GM19351 (cell line): ENCODE measurements around the gene CFAP99.

Experiments
- ATAC-seq: cut with Tn5 transposase; IDR thresholded peaks from one replicate; pipeline ENCODE4 v1.9.1; 2021; ENCODE audit warnings: mild to moderate bottlenecking, moderate library complexity; ENCODE audit not compliant: unreplicated experiment

Gene CFAP99

DNA sequence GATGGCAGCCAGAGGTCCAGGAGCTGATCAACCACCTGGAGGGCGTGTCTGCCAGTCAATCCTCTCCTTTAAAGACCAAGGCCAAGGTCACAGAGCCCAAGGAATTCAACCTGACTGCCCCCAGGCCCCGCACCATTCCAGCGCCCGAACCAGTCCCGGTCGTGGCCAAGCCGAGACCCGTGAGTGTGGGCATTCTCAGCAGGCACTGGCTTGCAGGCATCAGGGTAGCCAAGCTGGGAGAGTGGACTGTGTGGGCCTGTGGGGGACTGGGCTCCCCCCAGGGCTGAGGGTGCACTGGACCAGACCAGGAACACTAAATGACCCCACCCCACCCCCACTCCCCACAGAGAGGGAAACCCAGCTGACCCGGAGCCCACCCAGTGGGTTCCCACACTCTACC is 26.4 kb downstream of the CFAP99 start:
- no peak for ATAC-seq

DNA sequence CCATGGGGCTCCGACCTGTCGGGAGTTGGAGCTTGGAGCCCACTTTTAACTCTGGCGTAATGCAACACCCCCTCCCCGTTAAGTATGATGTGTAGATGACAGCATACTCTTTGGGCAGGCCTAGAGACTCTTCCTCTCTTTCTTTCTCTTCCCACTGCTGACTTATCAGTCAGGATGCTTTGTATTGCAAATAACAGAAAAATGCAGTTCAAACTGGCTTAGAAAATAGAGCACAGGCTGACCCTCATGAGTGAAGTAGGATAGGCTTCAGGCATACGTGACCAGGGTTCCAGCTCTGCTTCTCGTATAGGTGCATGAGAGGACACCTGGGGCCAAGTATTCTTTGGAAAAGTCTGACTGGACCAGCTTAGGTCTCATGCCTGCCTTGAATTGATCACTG is 26.8 kb downstream of the CFAP99 start:
- ATAC-seq: no peak

DNA sequence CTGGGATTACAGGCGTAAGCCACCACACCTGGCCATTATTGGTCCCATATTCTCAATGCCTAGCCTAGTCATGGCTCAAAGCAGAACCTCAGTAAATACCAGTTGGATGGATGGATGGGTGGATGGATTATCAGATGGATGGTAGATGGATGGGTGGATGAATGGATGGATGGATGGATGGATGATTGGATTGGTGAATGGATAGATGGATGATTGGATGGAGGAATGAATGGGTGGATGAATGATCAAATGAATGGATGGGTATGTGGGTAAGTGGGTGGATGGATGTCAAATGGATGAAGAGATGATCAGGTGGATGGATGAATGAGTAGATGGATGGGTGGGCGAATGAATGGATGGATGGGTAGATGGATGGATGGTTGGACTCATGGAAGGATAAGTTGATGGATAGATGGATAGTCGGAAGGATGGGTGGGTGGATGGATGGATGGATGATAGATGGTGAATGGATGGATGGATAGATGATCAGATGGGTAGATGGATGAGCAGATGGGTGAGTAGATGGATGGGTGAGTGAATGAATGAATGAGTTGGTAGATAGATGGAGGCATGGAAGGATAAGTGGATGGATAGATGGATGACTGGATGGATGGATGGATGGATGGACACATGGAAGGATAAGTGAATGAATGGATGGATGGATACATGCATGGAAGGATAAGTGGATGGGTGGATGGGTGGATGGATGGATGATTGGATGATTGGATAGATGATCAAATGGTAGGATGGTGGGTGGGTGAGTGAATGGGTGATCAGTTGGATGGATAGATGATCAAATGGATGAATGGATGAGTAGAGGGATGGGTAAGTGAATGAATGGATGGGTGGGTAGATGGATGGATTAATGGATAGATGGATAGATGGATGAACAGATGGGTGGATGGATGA is 28.2 kb downstream of the CFAP99 start:
- ATAC-seq: no peak

DNA sequence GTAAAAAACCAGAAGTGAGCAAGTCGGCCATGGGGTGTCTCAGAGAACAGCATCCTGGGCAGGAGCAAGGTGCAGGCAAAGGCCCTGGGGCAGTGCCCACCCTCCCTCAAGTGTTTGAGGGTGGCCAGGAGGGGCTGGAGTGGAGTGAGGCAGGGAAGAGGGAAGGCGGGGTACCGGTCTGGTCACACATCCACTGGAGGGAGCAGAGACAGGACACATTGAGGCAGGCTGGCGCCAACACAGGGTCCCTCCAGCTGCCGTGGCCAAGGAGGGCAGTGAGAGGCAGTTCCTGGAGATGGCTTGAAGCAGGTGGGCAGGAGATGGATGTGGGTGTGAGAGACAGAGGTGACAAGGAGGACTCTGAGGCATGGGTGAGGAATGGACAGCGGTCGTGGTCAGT is 29.8 kb downstream of the CFAP99 start:
- no peak for ATAC-seq

DNA sequence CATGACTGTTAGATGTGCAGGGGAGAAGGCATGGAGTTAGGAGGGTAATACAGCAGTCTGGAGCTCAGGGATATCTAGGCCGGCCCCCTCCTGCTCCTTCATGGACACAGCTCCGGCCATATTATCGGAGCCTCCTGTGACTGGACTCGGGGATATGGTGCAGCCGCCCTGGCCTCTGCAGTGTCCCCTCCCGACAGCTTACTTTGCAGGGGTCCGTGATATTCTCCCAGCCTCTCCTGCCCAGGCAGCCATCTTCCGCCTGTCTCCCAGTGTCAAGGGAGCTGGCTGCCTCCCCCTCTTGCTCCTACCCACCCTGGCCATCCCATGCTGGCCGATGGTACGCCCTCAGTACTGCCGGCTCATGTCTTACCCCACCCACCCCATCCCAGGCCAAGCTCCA is 30.3 kb downstream of the CFAP99 start:
- ATAC-seq: no peak

DNA sequence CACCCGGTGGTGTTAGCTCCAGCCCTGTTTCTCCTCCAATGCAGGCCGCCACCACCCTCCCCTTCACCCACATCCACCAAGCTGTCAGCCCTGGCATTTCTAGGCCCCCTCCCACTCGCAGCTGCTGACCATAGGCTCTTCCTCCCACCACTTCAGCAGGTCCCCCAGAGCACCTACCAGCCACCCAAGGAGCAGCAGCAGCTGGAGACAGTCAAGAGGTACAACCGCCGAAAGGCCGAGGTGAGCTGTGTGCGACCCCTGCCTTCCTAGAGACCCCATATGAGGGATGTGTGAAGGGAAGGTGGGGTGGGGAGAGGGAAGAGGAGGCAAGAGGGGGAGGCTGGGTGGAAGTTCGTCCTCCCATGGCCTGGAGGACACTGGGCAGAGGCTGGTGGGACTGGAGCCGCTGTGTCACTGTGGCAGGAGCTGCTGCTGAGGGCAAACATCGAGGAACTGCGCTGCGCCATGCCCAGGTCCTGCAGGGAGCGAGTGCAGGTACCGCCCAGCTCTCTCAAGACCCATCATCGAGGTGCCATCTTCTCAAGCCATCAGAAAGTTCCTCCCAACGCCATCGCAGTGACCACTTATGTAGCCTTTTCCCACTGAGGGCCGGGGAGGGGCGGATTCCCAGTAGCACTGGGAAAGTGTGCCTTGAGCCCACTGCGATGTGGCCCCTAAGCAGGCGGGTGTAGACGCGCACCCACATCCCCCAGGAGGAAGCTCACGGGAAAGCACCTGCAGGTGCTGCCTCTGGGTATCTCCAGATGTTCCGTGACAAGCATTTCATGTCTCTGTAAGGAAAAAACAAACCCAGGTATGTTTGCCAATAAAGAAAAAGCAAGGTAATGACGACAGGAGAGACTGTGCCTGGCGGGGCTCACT is 31.0 kb downstream of the CFAP99 start:
- no peak for ATAC-seq

DNA sequence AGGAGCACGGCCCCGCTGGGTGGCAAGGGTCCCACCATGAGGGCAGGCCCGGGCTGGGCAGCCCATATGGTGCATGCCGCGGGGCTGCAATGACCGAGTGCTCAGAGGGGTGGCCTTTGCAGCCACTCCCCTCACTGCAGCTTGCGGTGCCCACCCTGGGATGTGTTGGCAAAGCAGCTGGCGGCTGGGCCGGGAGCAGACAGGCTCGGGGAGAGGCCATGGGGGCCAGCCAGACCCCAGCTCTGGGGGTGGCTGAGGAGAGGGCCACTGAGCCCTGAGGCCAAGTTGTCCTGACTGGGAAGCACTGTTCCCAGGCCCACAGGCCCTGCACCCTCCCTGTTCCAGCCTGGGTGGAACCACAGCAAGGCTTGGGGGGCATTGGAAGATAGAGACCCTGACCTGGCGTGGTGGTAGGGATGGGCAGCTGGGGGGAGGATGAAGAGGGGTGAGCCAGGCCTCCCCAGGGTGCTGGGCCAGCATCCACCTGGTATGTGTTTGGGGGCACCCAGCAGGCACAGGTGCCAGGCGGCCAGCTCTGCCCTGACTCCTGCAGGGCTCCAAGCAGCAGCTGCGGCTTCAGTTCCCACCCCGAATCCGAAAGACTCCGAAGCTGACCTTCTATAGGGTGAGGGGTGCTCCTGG is 31.8 kb downstream of the CFAP99 start:
- ATAC-seq: no peak

DNA sequence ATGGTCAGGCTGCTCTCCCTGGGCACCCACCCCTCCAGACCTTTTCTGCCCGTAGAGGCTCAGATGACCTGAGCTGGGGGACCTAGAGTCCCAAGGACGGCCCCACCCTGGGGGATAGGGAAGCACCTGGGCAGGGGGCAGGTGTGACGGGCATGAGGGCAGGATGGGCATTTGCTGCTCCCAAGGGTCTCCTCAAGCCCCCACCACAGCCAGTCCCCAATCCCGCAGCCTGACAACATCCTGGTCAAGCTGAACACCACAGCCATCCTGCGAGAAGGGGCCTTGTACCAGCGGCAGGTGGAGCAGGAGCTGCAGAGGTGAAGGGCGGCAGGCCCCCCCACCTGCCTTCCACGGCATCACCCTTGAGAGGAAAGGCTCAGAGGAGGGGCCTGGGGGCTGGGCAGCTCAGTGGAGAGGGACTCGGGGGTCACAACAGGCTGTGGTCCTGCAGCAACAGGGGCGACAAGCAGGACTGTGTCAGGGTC is 32.3 kb downstream of the CFAP99 start:
- no peak for ATAC-seq

DNA sequence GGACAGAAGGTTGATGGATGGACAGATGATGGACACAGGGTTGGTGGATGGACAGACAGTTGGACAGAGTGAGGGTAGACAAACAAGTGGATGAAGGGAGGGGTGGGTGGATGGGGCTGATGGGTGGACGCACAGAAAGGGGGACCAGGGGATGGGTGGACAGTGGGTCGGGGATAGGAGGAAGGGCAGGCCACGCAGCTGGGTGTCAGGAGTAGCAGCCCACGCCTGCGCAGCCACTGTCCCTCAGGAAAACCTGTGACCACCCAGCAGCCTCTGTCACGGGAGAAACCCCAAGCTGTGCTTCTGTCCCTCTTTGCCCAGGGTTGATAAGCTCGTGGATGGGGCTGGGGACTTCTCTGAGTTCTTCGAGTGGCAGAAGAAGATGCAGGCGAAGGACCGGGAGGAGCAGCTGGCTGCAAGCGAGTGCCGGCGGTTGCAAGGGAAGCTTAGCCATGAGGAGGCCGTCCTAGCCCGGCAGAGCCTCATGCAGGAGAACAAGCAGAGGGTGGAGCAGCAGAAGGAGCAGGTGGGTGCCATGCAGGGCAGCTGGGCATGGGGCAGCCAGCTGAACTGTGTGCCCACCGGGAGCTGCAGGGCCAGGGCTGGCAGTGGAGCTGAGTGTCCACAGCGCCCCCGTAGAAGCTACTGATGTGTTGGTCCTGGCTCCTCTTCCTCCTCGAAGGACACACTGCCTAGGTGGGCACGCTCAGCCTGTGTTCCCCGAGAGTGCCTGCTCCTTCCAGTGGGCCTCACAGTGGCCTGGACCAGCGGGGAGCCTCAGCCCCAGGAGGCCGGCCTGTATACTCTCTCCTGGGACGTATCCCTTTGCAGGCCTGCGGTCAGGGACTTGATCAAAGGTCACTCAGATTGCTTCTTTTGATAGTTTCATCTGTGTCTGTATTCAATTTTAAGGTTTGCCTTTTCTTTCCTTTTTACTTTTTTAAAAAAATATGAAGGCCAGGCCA is 33.3 kb downstream of the CFAP99 start:
- no peak for ATAC-seq

DNA sequence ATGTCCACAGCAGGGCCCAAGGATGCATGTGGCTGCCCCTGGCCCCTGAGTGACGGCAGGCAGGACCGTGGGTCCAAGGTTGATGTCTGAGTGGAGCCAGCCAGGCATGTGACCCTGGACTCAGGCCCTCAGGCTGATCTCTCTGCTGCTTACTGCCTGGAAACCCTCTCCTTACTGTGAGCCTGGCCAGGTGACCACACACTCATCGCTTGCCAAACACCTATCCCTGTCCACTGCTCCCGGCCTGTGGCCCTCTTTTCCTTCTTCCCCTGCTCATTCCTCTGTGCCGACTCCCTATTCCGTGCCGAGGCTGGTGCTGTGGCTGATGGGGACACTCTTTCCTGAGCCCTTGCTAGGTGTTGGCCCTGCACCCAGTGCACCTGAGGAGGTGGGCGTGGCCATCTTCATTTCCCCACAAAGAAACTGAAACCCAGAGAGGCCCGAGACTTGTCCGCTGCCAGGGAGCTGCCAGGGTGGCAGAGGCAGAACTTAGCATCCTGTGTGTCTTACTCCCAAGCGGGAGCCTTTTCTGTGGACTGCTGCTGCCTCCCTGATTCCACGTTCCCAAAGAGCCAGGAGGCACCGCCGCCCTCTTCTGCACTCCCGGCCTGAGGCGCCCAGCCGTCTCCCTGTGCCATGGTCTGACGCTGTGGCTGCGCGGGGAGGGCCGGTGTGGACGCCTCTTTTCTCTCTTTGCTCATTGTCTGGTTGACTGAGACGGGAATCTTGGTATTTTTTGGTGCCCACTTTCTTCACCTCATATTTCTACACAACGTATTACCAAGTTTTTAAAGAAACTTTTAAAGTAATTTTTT is 38.9 kb downstream of the CFAP99 start:
- no peak for ATAC-seq

DNA sequence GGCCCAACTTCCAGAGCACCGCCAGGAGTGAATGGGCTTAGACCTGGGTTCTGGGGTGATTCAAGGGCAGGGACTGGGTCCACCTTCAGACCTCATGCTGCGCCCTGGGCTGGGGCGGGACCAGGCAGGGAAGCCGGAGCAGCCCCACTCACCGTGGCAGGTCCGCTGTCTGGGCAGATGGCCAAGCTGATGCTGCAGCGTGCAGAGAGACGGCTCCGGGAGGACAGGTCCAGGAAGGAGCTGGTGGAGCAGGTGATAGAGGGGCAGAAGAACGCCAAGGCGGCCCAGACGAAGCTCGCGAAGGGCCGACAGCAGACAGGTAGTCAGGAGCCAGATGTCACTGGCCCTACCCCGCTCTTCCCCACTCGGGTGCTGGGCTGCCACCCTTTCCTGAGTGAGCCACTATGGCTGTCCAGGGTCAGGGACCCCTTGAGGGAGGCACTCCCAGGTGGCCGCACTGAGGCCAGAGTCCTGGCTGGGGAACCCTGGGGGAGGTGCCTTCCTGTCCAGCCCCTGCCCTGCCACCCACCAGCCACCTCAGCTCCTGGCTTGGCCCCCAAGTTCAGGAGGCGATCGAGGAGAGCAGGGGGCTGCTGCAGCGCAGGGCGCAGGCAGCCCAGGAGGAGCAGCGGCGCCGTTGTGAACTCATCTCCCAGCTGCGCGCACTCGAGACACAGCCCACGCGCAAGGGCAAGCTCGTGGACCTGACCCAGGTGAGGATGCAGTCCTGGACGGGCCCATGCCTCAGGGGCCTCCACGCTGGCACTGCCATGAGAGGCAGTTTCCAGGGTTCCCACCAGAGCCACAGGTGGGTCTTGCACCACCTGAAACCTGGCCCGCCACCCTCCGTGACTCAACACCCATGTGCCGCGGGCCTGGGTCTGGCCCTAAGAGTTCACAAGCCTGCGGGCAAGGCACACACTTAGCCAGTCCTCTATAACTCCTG is 40.1 kb downstream of the CFAP99 start:
- no peak for ATAC-seq

DNA sequence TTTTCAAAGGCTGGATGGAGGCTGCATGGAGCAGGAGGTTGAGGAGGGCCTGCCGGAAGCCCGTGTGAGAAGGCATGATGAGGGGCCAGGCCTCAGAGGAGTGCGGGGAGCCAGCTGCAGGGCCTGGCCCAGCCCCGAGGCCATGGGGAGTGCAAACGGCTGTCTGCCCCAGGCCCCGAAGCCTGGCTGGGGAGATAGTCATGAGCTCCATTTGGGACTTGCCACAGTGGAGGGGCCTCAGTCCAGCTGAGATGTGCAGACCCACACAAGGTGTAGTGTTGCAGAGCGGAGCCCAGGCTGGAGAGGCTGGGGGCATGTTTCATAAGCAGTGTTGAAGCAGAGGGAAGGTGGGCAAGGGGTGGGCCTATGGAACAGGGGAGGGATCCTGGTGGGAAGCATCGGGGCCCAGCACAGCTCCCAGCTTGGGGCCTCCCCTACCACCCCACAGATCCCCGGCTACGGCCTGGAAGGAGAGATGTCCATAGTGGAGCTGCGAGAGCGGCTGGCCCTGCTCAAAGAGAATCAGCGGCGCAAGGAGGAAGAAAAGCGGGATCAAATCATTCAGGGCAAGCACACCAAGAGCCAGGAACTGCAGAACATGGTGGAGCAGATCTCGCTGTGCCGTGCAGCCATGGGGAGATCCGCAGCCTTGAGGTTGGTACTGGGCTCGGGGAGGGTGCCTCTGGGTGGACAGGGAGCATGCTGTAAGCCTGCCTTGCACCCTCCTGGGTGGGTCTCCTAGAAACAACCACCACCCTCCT is 41.0 kb downstream of the CFAP99 start:
- ATAC-seq: no peak

DNA sequence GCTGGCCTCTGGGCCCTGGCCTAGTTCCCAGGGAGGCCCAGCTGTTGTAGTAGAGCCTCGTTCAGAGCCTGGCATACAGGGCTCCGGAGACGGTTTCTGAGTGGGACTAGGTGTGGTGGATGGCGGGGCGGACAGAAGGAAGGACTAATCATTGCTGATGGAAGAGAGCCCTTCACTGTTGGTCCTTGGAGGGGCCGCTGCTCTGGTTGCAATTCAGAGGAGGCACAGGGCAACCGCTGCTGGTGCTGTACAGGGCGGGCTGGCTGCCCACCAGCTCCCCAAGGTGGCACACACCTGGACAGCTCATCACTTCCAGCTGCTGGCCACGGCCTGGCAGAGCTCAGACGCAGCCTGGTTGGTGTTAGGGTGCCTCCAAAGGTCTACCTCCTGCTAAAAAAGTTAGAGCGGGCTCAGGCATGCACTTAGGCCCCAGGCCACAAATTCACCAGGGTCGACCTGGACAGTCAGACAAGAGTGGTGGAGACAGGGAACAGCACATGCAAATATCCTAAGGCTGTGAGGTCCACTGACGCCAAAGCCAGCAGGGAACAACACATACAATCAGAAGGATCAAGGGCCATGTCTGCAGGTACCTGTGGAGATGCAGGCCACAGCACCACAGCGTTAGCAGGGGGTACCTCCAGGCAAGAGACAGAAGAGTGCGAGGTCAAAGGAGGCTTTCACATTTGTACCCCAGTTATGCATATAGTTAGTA is 42.6 kb downstream of the CFAP99 start:
- ATAC-seq: no peak

DNA sequence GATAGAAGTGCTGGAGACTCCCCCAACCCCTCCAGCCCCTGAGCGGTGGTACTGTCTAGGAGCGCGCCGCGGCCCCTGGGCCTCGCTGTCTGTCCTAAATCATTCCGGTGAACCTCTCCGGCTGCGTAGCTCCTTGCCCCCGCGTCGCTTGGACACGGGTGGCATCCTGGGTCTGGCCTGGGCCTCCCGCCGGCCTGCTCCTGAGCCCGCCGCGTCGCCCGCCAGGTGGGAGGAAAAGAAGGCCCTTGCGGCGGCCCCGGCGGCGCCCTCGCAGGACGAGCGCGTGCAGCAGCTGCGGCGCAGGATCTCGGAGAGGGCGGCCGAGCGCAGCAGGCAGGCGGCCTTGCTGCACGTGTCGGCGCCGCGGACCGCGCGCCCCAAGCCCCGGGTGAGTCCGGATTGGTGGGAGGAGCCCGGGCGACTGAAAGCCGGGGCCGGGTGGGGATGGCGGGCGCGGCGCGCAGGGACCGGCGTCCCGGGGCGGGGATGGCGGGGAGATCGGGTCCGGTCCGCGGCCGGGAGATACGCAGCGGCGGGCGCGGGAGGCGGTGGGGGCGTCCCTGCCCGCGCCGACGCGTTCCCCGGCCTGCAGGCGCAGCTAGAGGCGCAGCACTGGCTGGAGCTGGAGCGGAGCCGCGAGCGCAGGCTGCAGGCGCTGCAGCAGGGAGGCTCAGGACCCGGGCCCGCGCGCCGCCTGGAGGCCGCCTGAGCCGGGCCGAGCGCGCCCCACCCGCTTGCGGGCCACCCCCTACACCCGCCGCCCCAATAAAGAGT is 43.6 kb downstream of the CFAP99 start:
- peak; percentile 80 for ATAC-seq

DNA sequence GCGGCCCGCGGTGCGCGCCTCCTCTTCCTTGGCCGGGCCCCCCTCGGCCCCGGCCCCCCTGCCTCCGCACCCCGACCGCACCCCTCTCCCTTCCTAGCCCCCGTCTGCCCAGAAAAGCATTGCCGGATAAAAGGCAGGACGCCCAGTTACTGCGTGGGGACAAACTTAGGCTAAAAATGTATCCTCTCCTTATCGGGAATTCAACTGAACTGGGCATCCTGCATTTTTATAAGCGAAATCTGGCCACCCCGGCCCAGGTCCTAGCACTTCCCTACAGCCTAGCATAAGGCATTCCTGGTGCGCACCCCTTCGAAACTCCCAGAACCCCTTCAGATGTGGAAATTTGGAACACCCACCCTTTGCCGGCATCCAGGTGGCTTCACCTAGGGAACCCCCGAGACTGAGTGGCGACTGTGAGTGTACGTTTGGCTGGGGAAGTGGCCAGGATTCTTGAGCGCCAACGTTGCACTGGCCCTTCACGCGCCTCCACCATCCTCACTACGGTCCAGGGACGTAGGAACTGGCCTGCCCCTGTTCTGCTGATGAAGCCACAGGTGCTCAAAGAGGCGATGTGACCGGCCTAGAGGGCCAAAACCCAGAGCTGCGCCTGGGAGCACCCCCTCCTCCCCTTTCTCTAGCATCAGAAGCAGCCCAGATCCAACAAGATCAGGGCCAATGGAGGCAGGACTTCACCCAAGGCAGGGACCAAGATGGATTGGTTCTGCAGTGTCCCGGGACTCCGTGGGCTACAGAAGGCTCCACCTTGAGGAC is 44.4 kb downstream of the CFAP99 start:
- ATAC-seq: no peak
